NCI-H2171 (cell line): Measurements from ENCODE around the gene SH2D4B.
"Not testable (repeated sequence)": the region's sequence is repeated elsewhere in the genome, so short reads cannot be mapped to it uniquely, and the experiment has no call there.

Source experiments
- DNase-seq: peaks from one replicate; lab custom pipeline; 2025; lab: John Stamatoyannopoulos, UW

Gene SH2D4B

DNA sequence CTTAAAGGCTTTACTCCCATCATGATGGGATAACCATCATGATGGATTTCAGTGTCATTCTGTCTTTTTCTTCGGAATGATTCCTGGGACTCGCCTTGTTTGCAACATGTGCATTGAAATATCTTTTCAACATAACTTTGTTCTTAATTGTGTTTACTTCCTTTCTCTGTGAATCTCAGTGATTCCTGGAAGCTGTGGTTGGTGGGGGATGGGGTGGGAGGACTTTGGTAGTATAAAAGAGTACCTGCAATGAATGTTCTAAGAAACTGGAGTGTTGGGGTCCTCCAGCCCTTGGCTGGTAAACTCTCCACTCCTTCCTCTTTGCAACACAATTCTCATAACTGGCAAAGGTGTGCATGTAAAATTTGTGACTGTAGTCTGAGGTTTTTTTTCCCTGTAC is 11.5 kb upstream of the SH2D4B start:
- DNase-seq = no peak

DNA sequence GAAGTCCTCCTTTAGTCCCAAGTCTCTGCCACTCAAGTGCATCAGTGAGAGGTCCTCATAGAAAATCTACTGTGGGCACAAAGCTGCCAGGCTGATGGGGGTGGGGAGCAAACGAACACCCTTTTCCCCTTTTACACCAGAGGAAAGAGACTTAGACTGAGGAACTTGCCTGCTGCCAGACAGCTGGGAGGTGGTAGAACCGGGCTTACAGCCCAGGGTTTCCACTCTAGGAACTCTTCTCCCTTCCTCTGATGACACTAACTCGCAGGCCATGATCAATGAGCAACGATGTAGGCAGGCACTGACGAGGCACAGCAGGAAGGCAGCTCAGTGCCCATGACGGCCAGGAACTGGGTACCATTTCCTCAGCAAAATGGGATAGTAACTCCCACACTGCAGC is 11.0 kb upstream of the SH2D4B start:
- DNase-seq = no peak

DNA sequence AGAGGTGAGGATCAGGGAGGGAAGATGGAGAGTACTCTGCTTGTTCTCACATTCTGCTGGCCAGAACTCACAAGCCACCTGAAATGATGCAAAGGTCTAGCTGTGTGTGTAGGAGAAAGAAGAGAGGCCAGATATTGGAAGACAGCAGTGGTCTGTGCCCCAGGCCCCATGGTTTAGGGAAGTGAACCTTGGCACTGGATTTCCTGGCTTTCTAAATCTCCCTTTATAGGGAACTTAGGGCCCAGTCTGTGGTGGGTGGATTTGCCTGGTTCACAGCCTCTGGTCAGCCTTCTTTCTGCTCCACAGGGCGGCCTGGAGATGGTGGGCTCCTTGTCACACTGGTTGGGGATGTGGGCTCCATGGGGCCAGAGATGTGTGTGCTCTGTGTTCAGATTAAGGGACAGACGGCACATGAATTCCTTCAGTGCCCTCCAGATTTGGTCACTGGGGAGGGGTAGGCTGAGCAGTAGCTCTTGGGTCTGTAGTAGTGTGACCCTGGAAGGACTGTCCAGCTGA is 9.5 kb upstream of the SH2D4B start:
- no peak for DNase-seq

DNA sequence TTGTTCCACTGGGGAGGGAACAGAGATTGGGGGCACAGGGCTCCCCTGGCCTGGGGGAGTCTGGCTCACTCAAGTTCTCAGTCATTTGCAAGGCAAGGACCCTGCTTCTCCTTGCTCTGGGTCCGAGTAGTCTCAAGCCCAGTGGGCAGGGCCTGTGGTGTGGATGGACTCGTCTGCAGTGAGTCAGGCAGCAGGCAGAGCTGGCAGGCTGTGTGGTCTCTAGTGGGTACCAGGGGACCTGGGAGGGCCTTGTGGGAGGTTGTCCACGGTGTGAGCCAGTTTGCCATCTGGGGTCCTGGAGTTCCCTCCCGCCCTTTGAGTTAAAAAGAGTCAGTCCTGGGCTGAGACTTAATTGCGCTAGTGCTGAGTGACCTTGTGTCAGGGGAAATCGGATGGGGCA is 8.8 kb upstream of the SH2D4B start:
- DNase-seq = no peak

DNA sequence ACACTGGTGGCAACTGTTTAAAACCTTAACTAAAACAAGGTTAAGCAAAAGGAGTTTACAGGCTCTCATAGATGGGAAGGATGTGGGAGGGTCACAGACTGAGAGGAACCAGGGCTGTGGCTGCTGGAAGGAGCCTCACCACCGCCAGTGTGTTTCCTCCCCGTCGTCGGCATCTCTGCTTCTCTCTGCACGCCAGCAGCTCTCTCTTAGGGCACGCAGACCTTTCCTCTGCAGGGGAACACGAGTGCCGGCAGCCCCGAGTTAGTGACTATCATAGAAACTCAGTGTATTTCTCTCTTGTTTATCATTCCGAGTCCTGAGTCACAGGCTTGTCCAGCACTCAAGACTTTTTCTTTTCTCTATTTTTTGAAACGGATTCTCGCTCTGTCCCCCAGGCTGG is 8.1 kb upstream of the SH2D4B start:
- DNase-seq = no peak

DNA sequence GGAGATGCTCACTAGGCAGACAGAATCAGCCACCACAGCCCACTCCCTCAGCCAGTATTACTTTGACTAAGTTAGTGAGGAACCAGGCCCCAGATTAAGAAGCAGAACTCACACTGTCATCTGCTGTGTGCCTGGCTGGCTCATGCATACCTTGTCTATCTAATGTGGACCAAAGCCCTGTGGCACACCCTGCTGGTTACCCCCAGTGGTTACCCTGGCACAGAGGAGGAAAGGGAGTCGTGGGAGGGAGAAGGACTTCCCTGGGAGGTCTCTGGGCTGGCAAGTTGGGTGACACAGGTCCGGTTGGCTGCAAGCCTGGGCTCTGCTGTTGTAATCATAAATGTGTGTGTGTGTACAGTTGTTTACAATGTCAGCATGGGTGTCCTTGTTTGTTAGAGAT is 7.5 kb upstream of the SH2D4B start:
- no peak for DNase-seq

DNA sequence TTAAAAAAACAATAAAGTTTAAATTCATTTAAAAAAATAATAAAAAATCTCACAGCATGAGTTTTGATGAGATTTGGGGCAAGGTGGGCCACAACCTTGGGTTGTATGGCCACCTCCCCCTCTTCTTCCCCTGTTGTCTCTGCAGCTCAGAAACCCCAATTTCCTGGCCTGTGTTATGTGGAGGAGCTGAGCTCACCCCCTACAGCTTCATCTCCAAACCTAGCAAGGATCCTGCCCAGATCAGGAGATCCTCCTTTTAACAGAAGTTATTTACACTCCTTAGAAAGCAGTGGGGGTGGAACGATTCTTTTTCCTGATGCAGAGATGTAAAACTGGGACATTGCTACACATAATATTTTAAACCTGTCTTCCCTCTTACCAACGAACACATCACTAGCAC is 6.9 kb upstream of the SH2D4B start:
- DNase-seq = no peak

DNA sequence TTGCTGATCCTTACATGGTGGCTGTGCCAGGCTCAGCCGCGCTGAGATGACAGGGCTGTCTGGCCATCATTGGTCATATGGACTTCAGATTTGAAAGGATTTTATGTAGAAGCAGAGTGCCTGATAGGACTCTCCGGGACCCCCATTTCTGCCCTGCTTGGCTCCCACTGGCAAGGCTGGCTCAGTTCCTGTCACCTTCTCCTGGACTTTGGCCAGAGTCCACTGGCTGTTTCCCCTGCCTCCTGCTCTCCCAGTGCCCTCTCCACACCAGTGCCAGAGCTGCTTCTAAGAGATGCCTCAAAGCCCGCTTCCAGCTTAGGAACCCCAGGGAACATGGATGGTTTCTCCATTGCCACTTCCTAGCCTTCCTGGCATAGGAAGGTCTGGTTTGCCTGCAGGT is 5.1 kb upstream of the SH2D4B start:
- DNase-seq = no peak

DNA sequence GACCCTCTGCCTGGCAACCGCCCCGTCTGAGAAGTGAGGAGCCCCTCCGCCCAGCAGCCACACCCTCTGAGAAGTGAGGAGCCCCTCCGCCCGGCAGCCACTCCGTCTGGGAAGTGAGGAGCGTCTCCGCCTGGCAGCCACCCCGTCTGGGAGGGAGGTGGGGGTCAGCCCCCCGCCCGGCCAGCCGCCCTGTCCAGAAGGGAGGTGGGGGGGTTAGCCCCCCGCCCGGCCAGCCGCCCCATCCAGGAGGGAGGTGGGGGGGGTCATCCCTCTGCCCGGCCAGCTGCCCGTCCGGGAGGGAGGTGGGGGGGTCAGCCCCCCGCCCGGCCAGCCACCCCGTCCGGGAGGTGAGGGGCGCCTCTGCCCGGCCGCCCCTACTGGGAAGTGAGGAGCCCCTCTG is 3.6 kb upstream of the SH2D4B start:
- not testable (repeated sequence) for DNase-seq

DNA sequence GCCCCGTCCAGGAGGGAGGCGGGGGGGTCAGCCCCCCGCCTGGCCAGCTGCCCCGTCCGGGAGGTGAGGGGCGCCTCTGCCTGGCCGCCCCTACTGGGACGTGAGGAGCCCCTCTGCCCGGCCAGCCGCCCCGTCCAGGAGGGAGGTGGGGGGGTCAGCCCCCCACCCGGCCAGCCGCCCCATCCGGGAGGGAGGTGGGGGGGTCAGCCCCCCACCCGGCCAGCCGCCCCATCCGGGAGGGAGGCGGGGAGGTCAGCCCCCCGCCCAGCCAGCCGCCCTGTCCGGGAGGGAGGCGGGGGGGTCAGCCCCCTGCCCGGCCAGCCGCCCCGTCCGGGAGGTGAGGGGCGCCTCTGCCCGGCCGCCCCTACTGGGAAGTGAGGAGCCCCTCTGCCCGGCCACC is 3.1 kb upstream of the SH2D4B start:
- not testable (repeated sequence) for DNase-seq

DNA sequence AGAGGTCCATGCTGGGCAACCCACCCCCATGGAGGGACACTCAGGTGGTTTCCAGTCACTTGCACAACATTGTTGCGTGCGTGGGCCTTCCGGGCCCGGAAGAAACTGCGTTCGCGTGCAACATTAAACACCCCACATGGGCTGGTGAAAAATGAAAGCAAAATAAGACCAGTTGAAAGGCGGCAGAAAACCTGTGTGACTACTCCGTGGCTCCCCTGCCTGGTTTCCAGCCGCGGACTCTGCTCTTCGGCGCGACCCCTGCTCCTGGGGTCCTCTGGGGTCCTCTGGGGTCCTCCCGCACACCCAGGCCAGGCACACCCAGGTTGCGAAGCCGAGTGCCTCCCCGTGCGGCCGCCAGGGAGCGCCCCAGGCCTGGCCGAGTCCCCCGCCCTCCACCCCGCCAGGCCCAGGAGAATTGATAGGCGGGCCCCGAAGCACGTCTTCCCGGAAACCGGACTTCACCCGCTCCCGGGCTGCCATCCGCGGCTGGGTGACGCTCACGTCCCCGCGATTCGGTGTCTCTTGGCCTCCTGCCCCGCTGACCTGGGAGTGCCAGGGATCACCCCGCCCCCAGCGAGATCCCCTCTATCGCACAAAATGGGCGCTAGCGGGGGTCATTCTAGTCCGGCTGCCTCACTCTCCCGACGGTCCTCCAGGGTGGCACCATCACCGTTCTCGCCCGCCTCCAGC is 1.9 kb upstream of the SH2D4B start:
- DNase-seq = no peak

DNA sequence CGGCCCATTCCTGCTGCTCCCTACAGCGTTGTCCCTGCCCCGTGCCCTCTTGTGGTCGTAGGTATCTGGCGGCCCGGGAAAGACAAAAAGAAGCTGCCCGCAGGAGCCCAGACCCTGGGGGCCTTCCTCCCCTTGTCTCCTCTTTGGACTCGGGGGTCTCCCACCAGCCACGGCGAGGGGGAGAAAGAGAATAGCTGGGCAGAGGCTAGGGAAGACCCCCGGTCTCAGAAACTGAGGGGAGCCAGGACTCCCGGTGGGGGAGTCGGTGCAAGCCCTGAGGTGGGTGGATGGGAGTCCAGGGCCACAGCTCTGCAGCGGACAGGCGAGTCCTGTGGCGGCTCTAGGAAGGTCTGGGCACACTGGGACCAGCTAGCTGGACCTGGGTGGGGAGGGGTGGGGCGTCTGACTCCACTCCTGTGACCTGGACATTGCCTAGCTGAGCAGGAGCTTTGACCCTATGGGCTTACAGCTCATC is 1.3 kb upstream of the SH2D4B start:
- DNase-seq = no peak

DNA sequence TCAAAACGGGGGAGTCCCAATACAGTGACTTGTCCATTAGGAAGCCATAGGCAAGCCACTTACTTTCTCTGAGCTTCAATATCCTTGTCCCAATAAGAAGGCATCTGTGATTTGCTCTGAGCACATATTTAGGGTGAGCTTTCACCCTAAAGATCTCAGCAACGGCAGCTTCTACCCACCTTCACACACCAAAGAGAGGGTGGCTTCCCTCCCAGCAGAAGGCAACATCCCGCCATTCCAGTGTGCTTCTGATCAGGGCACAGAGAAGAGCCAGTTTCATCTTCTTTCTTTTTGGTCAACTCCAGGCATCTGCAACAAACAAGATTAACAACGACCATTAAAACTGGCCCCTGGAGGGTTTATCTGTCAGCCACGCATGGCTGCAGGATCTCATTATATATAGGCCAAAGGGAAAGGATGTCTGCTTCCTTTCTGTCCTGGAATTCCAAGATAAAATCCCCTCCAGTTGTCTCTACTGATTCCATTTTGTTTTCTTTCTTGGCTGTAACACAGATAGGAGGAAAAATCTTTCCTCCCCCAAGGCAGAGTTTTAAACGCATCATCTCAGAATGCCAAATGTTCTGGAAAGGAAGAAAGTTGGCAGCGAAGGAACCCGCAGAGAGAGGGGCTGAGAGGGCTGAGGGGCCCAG is 491 bp upstream of the SH2D4B start:
- no peak for DNase-seq

DNA sequence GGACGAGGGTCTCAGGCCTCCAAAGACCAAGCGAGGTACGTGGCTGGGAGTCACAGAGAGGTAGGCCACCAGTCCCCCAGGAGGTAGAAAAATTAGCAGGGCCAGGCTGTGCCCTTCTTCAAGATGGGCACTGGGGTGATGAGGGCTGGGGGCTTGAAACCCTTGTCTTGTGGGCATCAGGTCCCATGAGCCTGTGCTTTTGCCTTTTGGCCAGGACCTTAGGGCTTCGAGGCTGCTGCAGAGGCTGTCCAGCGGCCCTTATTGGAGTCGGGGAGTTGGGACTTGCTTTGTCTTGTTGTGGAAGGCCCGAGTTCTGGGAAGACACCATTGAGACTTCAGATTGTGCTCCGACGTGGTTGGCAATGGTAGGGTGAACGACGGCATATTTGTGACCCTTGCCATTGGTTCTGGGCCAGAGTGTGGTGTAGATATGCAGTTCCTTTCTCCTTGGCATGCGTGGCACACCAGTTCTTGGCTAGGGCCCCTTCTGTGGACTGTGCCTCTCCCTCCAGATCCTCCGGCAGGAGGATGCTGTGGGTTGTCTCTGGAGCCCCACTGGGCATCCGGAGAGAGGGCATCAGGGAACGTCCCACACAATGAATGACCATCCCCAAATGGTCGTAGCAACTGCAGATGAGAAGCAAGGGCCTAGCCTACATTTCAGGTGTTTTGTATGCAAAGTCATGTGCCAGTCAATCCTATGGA is 931 bp downstream of the SH2D4B start:
- no peak for DNase-seq

DNA sequence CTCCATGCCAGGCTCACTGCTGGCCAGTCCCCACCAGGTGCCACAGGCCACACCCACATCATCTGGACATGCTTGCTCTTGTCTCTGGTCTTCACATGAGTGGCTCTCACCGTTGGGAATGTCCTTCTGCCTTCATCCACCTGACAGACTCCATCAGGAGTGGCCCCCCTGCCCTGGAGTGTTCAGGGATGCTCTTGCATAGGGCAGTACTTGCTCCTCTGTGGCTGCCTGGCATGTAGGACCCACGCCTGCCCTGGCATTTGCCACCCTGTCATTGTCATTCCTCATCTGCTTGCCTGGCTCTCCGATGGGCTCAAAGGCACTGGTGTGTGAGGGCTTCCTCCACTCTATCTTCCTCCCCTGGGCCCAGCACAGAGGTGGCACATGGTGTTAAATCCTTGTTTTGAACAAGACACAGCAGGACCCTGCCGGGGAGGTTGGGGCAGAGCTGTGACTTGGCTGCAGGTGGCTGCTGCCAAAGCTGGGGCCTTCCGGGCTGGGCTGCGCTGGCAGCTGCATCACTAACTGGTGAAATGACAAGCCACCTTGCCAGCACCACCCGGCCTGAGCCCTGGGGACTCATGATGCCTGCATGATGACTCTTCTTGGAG is 1.8 kb downstream of the SH2D4B start:
- no peak for DNase-seq

DNA sequence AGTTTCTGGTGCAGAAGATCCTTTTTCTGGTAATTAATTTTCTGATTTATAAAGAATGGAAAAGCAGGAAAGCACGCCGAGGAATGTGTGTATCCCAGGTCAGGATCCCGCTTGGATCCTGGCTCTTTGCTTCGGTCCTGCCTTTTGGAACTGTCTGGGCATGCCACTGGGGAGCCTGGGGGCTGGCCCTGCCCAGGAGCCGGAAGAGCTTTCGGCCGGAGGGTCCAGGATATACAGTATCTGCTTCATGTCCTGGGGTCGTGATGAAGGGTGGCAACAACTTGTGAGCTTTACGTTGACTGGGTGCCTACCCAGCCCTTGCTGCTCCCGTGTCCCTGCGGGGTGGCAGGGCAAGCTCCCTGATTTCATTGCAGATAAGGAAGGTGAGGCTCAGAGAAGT is 2.4 kb downstream of the SH2D4B start:
- DNase-seq = no peak

DNA sequence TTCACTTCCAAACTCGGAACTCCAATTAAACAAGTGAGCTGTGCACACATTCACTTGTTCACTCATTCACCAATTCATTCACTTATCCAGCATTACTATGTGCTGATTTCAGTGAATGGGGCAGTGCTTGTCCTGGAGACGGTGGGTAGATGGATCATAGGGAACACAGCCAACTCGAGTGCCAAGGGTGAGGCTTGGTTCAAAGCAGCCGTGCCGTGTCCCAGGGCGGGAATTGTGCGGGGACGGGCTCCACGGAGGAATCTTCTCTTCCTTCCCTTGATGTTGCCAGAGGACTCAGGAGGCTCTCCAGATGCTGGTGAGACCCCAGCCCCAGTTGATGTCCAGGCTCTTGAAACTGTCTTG is 2.9 kb downstream of the SH2D4B start:
- no peak for DNase-seq

DNA sequence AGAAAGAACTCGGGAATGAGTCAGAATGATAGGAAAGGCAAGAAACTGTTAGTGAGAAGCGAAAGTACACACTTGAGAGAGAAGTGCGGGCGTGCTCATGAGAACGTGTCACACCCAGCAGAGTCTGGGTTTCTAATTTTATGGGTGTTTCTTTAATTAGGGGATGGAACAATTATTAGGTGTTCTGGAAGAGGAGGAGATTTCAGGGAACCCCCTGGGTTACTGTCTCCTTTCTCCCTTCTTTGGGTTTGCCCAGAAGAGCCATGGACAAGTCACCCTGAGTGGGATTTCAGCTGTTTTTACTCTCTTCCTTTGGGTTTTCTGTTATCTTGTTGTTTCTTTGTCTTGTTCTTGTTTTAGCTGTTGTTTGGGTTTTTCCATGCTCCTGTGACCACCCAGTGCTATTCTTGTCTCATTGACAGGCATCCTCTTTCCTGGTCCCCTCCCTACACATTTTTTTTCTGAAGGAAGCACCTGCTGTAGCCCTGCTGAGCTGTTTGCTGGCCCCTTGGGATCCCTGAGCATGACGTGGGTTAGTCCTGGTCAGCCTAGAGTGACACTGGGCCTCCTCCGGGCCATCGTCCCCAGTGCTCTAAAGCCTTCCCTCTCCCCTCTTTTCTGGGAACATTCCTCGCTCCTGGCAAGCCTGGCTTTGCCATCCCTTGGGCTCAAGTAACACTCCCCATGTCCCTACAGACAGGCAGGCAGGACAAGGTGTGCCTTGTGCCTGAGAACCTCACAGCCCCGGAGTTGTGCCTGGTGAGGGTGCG is 3.5 kb downstream of the SH2D4B start:
- no peak for DNase-seq

DNA sequence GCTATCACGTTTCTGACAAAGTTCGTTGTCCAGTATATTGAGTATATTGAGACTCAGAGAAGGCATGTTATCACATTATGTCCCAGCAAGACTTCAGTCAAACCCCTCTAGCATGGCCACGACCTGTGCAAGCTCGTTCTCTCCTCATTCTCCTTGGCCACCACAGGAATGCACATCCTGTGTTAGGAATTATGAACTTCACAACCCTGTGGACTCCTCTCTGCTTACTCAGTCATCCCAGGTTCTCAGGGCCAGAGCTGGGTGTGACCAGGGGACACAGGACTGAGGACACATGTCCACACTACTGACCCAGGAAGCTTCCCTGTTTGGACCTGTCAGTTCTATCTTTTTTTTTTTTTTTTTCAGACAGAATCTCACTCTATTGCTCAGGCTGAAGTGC is 4.4 kb downstream of the SH2D4B start:
- no peak for DNase-seq

DNA sequence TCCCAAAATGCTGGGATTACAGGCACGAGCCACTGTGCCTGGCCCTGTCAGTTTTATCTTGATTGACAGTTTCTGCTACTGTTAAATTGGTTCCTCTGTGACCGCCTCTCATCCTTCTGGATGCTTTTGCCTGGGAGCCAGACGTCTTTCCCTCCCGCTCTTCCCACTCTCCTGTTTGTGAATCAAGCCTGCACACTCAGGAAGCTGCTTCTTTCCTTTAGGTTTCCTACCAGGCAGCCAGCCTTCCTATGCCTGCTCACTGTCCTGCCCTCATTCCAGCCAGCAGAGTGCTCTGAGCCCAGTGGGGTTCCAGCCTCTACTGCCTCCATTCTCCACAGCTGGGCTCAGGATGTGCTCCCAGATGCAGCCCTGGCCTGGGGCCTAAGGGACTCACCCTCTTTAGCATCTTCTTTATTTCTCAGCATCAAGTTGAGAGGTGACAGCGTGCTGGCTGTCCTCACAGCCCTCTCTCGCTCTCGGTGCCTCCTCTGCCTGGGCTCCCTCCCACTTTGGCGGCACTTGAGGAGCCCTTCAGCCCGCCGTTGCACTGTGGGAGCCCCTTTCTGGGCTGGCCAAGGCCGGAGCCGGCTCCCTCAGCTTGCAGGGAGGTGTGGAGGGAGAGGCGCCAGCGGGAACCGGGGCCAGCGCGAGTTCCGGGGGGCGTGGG is 5.1 kb downstream of the SH2D4B start:
- DNase-seq = no peak

DNA sequence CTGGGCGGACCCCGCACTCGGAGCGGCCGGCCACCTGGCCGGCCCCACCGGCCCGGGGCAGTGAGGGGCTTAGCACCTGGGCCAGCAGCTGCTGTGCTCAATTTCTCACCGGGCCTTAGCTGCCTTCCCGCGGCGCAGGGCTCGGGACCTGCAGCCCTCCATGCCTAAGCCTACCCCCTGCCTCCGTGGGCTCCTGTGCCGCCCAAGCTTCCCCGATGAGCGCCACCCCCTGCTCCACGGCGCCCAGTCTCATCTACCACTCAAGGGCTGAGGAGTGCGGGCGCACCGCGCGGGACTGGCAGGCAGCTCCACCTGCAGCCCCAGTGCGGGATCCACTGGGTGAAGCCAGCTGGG is 5.6 kb downstream of the SH2D4B start:
- DNase-seq = not testable (repeated sequence)
